Measurements from ENCODE around the gene AGAP1. TPM values are rescaled to one million over a fixed set of nuclear protein-coding genes. Genes with fewer than 3 reads are reported as not detected.

The AGAP1 gene
- total RNA-seq, 4 donors from 2014 or later, result 7.2 to 19.6 (median 15.2) TPM

DNA sequence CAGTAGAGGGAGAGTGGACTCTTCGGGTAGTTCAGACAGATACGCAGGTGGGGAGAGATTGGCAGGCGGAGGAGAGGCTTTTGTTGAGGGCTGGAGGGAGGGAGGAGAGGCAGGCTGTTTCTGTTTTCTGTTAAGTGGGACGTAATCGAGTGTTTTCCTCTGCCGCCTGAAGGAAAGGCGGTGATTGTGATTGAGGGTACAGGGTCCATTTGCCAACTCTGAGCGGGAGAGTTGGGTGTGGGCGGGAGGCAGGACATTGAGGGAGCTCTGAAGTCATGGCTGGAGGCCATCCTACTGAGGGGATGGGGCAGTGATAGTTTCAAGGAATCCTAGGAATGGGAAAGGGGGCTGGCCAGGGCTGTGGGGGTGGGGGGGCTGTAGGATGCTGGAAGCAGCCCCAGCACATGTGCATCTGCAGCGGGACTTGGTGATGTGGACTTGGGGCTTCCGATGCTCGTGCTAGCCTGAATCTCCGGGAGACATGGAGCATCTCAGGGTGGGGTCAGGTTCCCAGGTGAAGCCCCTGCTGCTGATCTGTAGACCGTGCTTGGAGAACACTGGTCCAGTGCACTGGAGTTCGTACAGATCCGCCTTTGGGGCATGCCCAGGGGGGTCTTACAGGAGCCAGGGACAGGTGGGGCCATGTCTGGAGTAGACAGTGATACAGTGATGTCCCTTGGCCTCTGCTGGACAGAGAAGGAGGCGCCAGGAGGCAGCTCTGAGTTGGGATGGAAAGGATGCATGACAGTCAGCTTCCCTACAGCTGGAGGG is 167.5 kb downstream of the AGAP1 start:
- Histone ChIP-seq H3K27me3 (no peaks in the 10 kb centered on the region), H3K4me3 (no peak overlapping the region), H3K4me1 (peaks cover 10 to 52% (median 33%) of the 10 kb centered on the region in 3 donors), H3K27ac (no peak overlapping the region), H3K9me3 (no peaks in the 10 kb centered on the region), H3K36me3 (no peaks in the 10 kb centered on the region)
- DNase-seq, result no peak
- intact Hi-C loops (cut with DNase I), result no loop called here
- 84 to 90% methylated on average over 14 of the region's 17 CpGs for WGBS, 2 donors
- TF ChIP-seq, protein P1, sequence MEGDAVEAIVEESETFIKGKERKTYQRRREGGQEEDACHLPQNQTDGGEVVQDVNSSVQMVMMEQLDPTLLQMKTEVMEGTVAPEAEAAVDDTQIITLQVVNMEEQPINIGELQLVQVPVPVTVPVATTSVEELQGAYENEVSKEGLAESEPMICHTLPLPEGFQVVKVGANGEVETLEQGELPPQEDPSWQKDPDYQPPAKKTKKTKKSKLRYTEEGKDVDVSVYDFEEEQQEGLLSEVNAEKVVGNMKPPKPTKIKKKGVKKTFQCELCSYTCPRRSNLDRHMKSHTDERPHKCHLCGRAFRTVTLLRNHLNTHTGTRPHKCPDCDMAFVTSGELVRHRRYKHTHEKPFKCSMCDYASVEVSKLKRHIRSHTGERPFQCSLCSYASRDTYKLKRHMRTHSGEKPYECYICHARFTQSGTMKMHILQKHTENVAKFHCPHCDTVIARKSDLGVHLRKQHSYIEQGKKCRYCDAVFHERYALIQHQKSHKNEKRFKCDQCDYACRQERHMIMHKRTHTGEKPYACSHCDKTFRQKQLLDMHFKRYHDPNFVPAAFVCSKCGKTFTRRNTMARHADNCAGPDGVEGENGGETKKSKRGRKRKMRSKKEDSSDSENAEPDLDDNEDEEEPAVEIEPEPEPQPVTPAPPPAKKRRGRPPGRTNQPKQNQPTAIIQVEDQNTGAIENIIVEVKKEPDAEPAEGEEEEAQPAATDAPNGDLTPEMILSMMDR (IDR thresholded peaks at IDR 0.05), result no peak
- TF ChIP-seq POLR2A (IDR thresholded peaks at IDR 0.05), result no peak

DNA sequence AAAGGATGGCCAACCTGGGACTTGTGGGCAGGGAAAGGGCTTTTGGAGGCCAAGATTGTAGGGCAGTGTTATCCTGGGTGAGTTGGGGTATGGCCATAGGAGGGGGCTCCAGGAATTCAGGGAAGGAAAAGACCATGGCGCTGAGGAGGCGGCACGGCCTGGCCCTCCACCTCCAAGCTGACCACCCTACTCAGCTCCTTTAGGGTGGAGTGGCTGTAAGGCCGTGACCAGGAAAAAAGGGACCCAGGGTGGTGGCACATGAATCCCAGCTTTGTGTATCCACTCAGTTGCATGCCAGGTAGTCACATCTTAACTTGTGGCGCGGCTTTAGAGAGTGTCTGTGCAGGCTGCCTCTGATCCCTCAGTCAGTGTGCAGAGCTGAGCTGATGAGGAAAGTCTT is 168.1 kb downstream of the AGAP1 start:
- TF ChIP-seq POLR2A (IDR thresholded peaks at IDR 0.05), result no peak
- TF ChIP-seq, protein P1 (IDR thresholded peaks at IDR 0.05), result no peak
- Histone ChIP-seq H3K27ac (no peak overlapping the region), H3K4me3 (no peak overlapping the region), H3K36me3 (no peaks in the 10 kb centered on the region), H3K9me3 (no peaks in the 10 kb centered on the region), H3K27me3 (no peaks in the 10 kb centered on the region), H3K4me1 (peaks cover 10 to 55% (median 33%) of the 10 kb centered on the region in 3 donors)
- intact Hi-C loops (cut with DNase I), result no loop called here
- WGBS, 2 donors, result 86 to 92% methylated on average over 5 to 6 of the region's 6 CpGs
- DNase-seq, result no peak

DNA sequence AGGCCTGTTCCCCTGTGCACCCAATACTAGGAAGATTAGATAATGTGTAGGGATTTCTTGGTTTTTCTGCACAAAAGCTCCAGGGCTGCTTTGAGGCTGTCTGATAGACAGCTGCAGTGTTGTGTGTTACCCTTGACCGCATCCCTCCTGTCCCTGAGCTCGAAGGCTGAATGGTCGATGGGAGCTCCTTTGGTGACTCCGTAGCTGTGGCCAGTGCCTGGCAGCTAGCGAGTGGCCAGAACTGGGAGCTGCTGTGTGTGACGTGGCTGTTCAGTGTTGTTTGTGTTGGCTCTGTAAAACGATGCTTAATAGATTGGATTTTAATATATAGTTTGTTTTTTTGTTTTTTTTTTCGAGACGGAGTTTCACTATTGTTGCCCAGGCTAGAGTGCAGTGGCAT is 170.0 kb downstream of the AGAP1 start:
- TF ChIP-seq POLR2A (IDR thresholded peaks at IDR 0.05), result no peak
- TF ChIP-seq, protein P1 (IDR thresholded peaks at IDR 0.05), result no peak
- intact Hi-C loops (cut with DNase I), result no loop called here
- no peak for DNase-seq

DNA sequence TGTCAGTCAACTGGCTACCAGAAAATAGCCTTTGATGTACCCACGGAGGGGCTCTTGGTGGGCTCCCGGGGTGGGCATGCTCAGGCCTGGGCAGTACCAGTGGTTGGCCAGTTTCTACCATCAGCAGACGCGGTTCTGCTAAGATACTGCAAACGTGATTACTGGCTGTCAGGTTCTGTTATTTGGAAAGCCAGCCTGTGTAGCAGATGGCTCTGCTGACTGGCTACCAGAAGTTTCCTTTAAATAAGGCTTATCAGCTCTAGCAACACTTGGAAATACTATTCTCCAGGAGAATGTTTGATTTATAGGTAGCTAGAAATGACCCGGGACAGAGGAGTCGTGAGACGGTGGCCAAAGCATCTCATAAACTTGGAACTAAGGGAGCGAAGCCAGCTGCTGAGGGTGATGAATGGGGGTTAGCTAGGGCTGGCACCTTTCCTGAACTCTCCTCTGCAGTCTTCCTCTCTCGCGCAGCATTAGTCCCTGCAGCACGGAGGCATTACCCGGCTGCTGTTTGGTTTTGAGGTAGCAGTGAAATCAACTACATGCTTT is 171.9 kb downstream of the AGAP1 start:
- Histone ChIP-seq H3K9me3 (no peaks in the 10 kb centered on the region), H3K27me3 (peaks cover 0 to 14% (median 0%) of the 10 kb centered on the region in 4 donors), H3K27ac (peak overlapping the region in 3 of 4 donors; percentile 32 to 46 (median 34)), H3K4me1 (peaks cover 15 to 39% (median 17%) of the 10 kb centered on the region in 3 donors), H3K4me3 (peak overlapping the region in 3 of 4 donors; percentile 27 to 53 (median 37)), H3K36me3 (no peaks in the 10 kb centered on the region)
- TF ChIP-seq, protein P1 (IDR thresholded peaks at IDR 0.05), result no peak
- TF ChIP-seq POLR2A (IDR thresholded peaks at IDR 0.05), result no peak
- 3 to 10% methylated on average over 9 to 12 of the region's 13 CpGs for WGBS, 2 donors
- intact Hi-C loops (cut with DNase I), result no loop called here
- no peak for DNase-seq

More for the DNA sequence above, 170.0 kb downstream of the AGAP1 start:
- peaks cover 6 to 44% (median 25%) of the 10 kb centered on the region in 3 donors for H3K4me1 ChIP-seq
- WGBS, 2 donors, result 56 to 66% methylated on average over 8 to 9 of the region's 9 CpGs
- H3K36me3 ChIP-seq, result no peaks in the 10 kb centered on the region
- H3K27ac ChIP-seq, result no peak overlapping the region
- H3K27me3 ChIP-seq, result no peaks in the 10 kb centered on the region
- no peaks in the 10 kb centered on the region for H3K9me3 ChIP-seq
- H3K4me3 ChIP-seq, result no peak overlapping the region

DNA sequence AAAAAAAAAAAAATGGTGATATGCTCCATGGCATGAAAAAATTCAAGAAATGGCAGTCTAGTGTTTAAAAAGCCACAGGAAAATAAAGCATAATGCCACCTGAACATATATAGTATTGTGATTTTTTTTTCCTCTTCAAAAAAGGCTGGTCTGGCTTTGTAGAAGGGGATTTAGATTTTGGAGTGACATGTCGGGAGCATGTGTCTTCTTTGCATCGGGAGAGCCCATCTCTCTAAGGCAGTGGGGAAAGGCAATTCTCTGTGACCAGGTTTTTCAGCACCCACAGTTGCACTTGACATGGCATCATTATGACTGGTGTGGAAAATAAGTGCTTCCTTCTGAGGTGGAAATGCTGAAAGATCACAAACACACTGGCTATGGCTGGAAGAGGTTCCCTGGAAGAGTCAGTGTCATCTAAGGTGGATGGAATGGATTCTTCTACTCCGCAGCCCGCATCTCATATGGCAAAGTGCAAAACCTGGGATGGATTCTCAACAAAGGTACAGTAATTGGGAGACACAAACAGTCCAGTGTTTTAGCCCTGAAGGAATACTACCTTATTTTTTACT is 172.5 kb downstream of the AGAP1 start:
- WGBS, 2 donors, result 0% methylated on average over 4 of the region's 4 CpGs
- intact Hi-C loops (cut with DNase I), result no loop called here
- peaks cover 15 to 39% (median 22%) of the 10 kb centered on the region in 3 donors for H3K4me1 ChIP-seq
- no peak for DNase-seq
- peak overlapping the region in 3 of 4 donors; percentile 32 to 55 (median 46) for H3K27ac ChIP-seq
- peaks cover 0 to 19% (median 0%) of the 10 kb centered on the region in 4 donors for H3K27me3 ChIP-seq
- H3K4me3 ChIP-seq, result peak overlapping the region in 3 of 4 donors; percentile 27 to 53 (median 37)
- H3K36me3 ChIP-seq, result no peaks in the 10 kb centered on the region
- no peaks in the 10 kb centered on the region for H3K9me3 ChIP-seq
- TF ChIP-seq POLR2A (IDR thresholded peaks at IDR 0.05), result no peak
- TF ChIP-seq, protein P1 (IDR thresholded peaks at IDR 0.05), result peak in 1 of 6 experiments; percentile 8
